Breast epithelium (tissue), 4 donors: ENCODE data around the gene RNF10. TPM values are rescaled to one million over a fixed set of nuclear protein-coding genes. Genes with fewer than 3 reads are reported as not detected.

Source experiments
- DNase-seq, 2 donors: peaks; one replicate each; pipeline ENCODE4 v3.0.0-alpha.2; 2019; ENCODE audit warnings: low spot score in 2 of 2
- H3K27ac ChIP-seq, 2 donors: fragments of 200-600 bp; sonication (generic) in 1 of 2; one replicate each; pipeline ENCODE4 v1.5.1; 2016 to 2019; ENCODE audit warnings: mild to moderate bottlenecking in 1 of 2
- H3K27me3 ChIP-seq, 2 donors: fragments of 200-600 bp; sonication (generic) in 1 of 2; one replicate each; pipeline versions ENCODE4 v1.5.1 to v1.6.0; 2017 to 2019; ENCODE audit warnings: control low read depth in 1 of 2, mild to moderate bottlenecking in 1 of 2
- H3K36me3 ChIP-seq: fragments of 200-600 bp; one replicate; pipeline ENCODE4 v1.5.1; 2019
- H3K4me1 ChIP-seq, 2 donors: fragments of 200-600 bp; sonication (generic); one replicate each; pipeline ENCODE4 v1.5.1; 2016 to 2019; ENCODE audit warnings: control low read depth in 1 of 2
- H3K4me3 ChIP-seq, 3 donors: fragments of 200-600 bp; sonication (generic); 1 replicate in 2 of 3; 2 replicates in 1 of 3; pipeline ENCODE4 v1.5.1; 2016 to 2019; ENCODE audit warnings: mild to moderate bottlenecking in 3 of 3, moderate library complexity in 2 of 3
- H3K9me3 ChIP-seq, 2 donors: fragments of 200-600 bp; sonication (generic) in 1 of 2; one replicate each; pipeline ENCODE4 v1.5.1; 2016 to 2019; ENCODE audit warnings: control low read depth in 1 of 2
- POLR2A ChIP-seq: fragments of 450-650 bp; IDR thresholded peaks from one replicate; pipeline ENCODE4 v1.6.1; 2016; ENCODE audit warnings: antibody characterized with exemption, mild to moderate bottlenecking, moderate library complexity
- POLR2AphosphoS5 ChIP-seq, 3 donors: sonication (generic); formaldehyde crosslinking; IDR thresholded peaks; one replicate each; pipeline ENCODE4 v1.6.1; 2017; ENCODE audit warnings: antibody characterized with exemption in 3 of 3
- intact Hi-C: fragments of 100-400 bp; cut with DNase I; formaldehyde crosslinking; loops from one replicate; pipeline ENCODE4 v1.15.1; 2023; ENCODE audit warnings: low total_unique reads
- total RNA-seq, 3 donors: library from RNA; depleted of rRNA; stranded (reverse); fragments of >200 nt; gene quantifications; one replicate each; pipeline ENCODE4 v1.1.0, GENCODE V29; 2016
- TF ChIP-seq, protein P1 (sequence below), 3 donors: fragments of 450-650 bp; IDR thresholded peaks; one replicate each; pipeline ENCODE4 v1.5.1; 2016 to 2017; ENCODE audit warnings: antibody characterized with exemption in 3 of 3, mild to moderate bottlenecking in 3 of 3, moderate library complexity in 3 of 3

Gene RNF10
- total RNA-seq, 3 donors from 2014 or later: 112 to 164 (median 149) TPM

DNA sequence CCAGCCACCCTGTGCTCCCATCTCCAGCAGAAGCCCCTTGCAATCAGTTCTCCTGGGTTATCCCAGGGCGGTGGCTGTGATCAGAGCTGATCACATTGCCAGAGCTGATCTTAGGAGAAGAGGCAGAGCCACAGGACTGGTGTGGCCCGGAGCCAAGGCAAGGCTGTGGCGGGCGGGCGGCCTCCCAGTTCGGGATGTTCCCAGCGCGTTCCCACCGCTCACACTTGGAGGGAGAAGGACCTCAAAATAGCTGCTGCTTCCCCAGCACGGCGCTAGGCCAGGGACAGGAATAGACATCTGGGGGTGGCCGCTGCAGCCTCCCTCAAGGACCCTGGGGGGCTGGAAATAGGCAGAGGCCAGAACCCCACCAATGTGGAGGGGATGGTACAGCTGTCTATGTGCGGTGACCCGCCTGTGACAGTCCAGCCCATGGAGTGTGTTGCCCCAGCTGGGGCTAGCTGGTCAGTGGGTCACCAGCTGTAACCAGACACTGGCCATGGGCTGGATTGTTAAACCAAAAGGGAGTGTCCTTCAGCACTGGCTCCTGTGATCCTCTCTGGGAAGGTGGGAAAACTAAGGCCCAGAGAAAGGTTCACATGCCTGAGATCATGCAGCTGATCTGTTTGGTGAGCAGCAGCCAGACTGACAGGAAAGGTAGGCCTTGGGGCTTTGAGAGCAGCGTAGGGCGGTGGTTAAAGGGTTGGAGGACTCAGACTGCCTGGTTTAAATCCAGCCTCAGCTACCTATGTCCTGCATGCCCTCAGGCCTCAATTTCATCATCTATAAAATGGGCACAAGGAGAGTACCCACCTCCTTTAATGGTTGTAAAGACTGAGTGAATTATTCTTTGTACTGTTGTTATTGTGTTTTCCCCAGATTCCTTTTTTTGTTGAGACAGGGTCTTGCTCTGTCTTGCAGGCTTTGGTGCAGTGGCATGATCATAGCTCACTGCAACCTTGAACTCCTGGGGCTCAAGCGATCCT lies 55.1 kb downstream of the RNF10 start:
- Histone ChIP-seq H3K36me3 (no peaks in the 10 kb centered on the region), H3K9me3 (no peaks in the 10 kb centered on the region), H3K27me3 (no peaks in the 10 kb centered on the region), H3K4me3 (no peak overlapping the region), H3K4me1 (no peaks in the 10 kb centered on the region), H3K27ac (peak overlapping the region in 1 of 2 donors; percentile 19)
- no peak for TF ChIP-seq POLR2AphosphoS5 (IDR thresholded peaks at IDR 0.05)
- TF ChIP-seq, protein P1, sequence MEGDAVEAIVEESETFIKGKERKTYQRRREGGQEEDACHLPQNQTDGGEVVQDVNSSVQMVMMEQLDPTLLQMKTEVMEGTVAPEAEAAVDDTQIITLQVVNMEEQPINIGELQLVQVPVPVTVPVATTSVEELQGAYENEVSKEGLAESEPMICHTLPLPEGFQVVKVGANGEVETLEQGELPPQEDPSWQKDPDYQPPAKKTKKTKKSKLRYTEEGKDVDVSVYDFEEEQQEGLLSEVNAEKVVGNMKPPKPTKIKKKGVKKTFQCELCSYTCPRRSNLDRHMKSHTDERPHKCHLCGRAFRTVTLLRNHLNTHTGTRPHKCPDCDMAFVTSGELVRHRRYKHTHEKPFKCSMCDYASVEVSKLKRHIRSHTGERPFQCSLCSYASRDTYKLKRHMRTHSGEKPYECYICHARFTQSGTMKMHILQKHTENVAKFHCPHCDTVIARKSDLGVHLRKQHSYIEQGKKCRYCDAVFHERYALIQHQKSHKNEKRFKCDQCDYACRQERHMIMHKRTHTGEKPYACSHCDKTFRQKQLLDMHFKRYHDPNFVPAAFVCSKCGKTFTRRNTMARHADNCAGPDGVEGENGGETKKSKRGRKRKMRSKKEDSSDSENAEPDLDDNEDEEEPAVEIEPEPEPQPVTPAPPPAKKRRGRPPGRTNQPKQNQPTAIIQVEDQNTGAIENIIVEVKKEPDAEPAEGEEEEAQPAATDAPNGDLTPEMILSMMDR (IDR thresholded peaks at IDR 0.05): no peak
- TF ChIP-seq POLR2A: no peak
- intact Hi-C loops: no loop called here
- no peak for DNase-seq

DNA sequence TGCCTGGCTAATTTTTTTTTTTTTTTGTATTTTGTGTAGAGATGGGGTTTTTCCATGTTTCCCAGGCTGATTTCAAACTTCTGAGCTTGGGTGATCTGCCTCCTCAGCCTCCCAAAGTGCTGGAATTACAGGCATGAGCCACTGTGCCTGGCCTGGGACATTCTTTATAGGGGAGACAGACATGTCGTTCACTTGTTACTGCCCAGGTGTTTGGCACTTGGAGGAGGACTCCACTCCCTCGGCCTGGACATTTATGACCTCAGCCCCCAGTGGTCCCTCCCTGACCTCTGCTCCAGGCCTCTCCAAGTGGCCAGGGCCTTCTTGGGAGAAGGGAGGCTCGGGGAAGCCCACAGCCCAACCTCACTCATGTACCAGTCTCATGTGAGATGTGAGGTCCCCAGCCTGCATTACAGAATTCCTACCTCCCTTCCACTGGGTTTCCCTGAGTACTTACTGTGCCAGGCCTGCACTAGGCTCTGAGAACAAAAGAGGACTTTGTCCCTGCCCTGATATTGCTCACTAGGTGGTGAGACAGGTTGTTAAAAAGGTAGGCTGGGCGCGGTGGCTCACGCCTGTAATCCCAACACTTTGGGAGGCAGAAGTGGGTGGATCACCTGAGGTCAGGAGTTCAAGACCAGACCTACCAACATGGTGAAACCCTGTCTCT lies 56.7 kb downstream of the RNF10 start:
- Histone ChIP-seq H3K4me3 (no peak overlapping the region), H3K9me3 (no peaks in the 10 kb centered on the region), H3K36me3 (no peaks in the 10 kb centered on the region), H3K4me1 (no peaks in the 10 kb centered on the region), H3K27ac (no peak overlapping the region), H3K27me3 (no peaks in the 10 kb centered on the region)
- intact Hi-C loops: no loop called here
- TF ChIP-seq POLR2AphosphoS5 (IDR thresholded peaks at IDR 0.05) (no peak), POLR2A (no peak)
- TF ChIP-seq, protein P1 (IDR thresholded peaks at IDR 0.05): no peak
- no peak for DNase-seq

DNA sequence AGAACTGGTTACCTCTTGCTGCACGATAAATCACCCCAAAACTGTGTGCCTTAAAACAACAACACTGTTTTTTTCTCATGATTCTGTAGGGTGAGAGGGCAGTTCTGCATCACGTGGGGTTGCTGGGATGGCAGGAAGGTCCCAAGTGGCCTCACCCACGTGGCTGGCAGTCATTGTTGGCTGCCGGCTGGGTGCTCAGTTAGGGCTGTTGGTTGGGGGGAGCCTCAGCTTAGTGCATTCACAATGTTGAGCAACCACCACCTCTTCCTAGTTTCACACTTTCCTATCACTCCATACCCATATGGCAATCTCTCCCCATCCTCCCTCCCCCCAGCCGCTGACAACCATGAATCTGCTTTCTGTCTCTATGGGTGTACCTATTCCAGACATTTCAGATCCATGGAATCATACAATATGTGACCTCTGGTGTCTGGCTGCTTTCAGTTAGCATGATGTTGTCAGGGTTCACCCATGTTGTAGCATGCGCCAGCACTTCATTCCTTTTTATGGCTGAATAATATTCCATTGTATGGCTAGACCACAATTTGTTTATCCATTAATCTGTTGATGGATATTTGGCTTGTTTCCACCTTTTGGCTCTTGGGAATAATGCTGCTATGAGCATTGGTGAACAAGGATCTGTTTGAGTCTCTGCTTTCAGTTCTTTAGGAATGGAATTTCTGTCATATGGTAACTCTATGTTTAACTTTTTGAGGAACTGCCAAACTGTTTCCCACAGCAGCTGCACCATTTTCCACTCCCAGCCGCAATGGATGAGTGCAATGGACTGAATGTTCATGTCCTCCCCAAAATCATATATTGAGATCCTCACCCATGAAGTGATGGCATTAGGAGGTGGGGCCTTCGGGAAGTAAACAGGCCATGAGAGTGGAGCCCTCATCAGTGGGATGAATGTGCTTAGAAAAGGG lies 58.2 kb downstream of the RNF10 start:
- H3K27ac ChIP-seq: no peak overlapping the region
- no peaks in the 10 kb centered on the region for H3K9me3 ChIP-seq
- no peaks in the 10 kb centered on the region for H3K4me1 ChIP-seq
- no peak for DNase-seq
- no peaks in the 10 kb centered on the region for H3K27me3 ChIP-seq
- H3K36me3 ChIP-seq: no peaks in the 10 kb centered on the region
- intact Hi-C loops: no loop called here
- TF ChIP-seq POLR2A (no peak), POLR2AphosphoS5 (IDR thresholded peaks at IDR 0.05) (no peak)
- TF ChIP-seq, protein P1 (IDR thresholded peaks at IDR 0.05): no peak
- H3K4me3 ChIP-seq: no peak overlapping the region

DNA sequence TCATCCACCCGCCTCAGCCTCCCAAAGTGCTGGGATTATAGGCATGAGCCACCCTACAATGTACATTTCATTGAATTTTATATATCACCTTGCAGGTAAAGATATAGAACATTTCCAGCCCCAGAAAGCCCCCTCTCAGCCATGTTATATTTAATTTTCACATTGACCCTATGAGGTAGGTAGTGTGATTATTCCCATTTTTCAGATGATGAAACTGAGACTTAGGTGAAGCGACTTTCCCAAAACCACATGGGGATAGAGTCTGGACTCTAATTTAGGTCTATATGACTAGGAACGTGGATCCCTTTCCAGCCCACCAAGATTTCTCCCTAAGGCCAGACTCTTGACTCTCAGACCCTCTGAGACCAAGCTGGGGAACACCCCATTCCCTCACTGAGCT lies 62.7 kb downstream of the RNF10 start:
- no peak overlapping the region for H3K27ac ChIP-seq
- no peak overlapping the region for H3K4me3 ChIP-seq
- TF ChIP-seq POLR2A (no peak), POLR2AphosphoS5 (IDR thresholded peaks at IDR 0.05) (no peak)
- TF ChIP-seq, protein P1 (IDR thresholded peaks at IDR 0.05): no peak
- H3K27me3 ChIP-seq: peaks cover 0 to 5% of the 10 kb centered on the region in 2 donors
- DNase-seq: no peak
- H3K36me3 ChIP-seq: no peaks in the 10 kb centered on the region
- no peaks in the 10 kb centered on the region for H3K4me1 ChIP-seq
- no peaks in the 10 kb centered on the region for H3K9me3 ChIP-seq
- intact Hi-C loops: no loop called here
